Chondrocyte (in vitro differentiated cells): Measurements from ENCODE around the gene PCNX3. TPM values are rescaled to one million over a fixed set of nuclear protein-coding genes. Genes with fewer than 3 reads are reported as not detected.

Source experiments
- DNase-seq: peaks from one replicate; pipeline ENCODE4 v3.0.0; 2021; ENCODE audit warnings: mixed read lengths, low spot score
- H3K27ac Mint-ChIP-seq: one replicate; pipeline ENCODE4 v1.8.0; 2021; ENCODE audit warnings: mild to moderate bottlenecking, moderate library complexity, mixed read lengths; ENCODE audit not compliant: unreplicated experiment
- H3K27me3 Mint-ChIP-seq: 2 replicates; pipeline ENCODE4 v1.8.0; 2021; ENCODE audit warnings: low read depth, mixed read lengths
- H3K36me3 Mint-ChIP-seq: 2 replicates; pipeline ENCODE4 v1.8.0; 2021; ENCODE audit warnings: low read depth, mixed read lengths
- H3K4me1 Mint-ChIP-seq: 2 replicates; pipeline ENCODE4 v1.8.0; 2021; ENCODE audit warnings: low read depth, mild to moderate bottlenecking, mixed read lengths
- H3K4me3 Mint-ChIP-seq: one replicate; pipeline ENCODE4 v1.8.0; 2021; ENCODE audit warnings: mild to moderate bottlenecking, moderate library complexity, mixed read lengths; ENCODE audit not compliant: unreplicated experiment
- H3K9me3 Mint-ChIP-seq: 2 replicates; pipeline ENCODE4 v1.8.0; 2021; ENCODE audit warnings: low read depth, mixed read lengths
- total RNA-seq: library from RNA; stranded (reverse); gene quantifications from 3 replicates; pipeline ENCODE4 v1.2.1, GENCODE V29; 2021
- TF ChIP-seq, protein P1 (sequence below): fragments of 200-600 bp; sonication (generic); IDR thresholded peaks from 2 replicates; pipeline ENCODE4 v1.5.0; 2021; ENCODE audit warnings: antibody characterized with exemption, mild to moderate bottlenecking, moderate library complexity

Gene PCNX3
- total RNA-seq, 1 donor from 2014 or later, result 36.3 TPM

DNA sequence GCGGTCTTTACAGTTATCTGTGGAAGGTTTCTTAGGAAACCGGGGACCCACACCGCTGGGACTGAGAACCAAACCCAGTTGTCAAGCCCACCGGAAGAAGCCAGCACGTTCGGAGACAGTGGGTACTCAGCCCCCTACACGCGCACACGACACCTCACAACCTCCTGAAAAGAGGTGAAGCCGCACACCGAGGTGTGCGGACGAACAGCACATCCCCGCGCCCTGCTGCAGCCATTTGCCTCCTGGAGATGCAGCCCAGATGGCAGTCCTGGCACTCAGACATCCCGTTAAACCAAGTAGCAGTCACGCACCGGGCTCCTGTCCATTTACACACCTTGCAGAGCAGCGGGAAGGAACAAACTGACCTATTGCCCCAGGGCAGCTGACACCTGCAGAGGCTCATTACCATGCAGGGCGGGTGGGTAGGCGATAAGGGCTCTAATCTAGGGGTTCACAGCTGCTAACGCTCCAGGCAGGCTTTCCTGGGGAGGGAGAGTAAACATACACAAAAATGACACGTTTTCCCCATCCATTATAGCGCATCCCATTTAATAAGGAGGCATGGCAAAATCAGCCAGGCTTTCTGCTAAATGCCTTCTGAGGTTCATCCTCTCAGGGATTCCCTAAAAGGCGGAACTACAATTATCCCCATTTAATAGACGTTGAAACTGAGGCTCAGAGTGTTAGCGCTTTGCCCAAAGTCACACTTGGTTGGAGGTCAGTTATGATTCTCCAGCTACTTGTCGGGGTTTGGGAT lies 40.6 kb upstream of the PCNX3 start:
- Mint-ChIP-seq H3K4me3 (peak overlapping the region; percentile 68), H3K27ac (peak overlapping the region; percentile 91), H3K9me3 (no peaks in the 10 kb centered on the region), H3K27me3 (no peaks in the 10 kb centered on the region), H3K36me3 (peaks cover 8% of the 10 kb centered on the region), H3K4me1 (peaks cover 65% of the 10 kb centered on the region)
- no peak for DNase-seq
- TF ChIP-seq, protein P1, sequence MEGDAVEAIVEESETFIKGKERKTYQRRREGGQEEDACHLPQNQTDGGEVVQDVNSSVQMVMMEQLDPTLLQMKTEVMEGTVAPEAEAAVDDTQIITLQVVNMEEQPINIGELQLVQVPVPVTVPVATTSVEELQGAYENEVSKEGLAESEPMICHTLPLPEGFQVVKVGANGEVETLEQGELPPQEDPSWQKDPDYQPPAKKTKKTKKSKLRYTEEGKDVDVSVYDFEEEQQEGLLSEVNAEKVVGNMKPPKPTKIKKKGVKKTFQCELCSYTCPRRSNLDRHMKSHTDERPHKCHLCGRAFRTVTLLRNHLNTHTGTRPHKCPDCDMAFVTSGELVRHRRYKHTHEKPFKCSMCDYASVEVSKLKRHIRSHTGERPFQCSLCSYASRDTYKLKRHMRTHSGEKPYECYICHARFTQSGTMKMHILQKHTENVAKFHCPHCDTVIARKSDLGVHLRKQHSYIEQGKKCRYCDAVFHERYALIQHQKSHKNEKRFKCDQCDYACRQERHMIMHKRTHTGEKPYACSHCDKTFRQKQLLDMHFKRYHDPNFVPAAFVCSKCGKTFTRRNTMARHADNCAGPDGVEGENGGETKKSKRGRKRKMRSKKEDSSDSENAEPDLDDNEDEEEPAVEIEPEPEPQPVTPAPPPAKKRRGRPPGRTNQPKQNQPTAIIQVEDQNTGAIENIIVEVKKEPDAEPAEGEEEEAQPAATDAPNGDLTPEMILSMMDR, result no peak

DNA sequence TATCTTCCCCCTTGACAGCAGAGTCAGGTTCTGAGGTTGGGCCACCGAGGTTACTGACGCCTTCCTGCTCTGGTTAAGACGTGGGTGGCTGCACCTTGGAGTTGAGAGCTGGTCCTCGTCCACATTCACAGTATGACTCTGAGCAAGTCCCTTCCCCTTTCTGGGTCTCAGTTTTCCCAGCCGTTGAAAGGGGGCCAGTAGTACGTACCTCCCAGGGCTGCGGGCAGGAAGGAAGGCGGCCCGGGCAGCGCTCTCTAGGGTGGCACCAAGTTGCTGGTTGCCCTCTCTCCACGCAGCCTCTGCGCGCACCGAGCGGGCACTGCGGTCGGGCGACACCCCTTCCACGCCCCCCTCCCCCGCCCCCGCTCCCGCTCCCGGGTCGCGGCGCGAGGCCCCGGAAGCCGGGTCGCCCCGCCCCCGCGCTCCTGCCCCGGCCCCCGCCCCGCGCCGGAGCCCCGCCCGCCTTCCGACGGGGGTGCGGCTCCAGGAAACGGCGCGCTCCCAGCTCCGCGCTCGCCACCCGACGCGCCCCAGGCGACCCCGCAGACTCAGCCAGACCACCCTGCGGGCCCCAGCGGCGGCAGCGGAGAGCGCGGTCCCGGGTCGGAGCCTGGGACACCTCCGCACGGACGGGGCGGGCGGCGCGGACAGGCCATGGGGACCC lies 39.9 kb upstream of the PCNX3 start, which contains the start of gene EHBP1L1:
TSS of gene EHBP1L1 (plus strand) at position 486 of the 664 bp plus-strand sequence. CDS start 250 bp downstream, outside the sequence.
- no peak for DNase-seq
- no peaks in the 10 kb centered on the region for H3K9me3 Mint-ChIP-seq
- H3K27me3 Mint-ChIP-seq, result no peaks in the 10 kb centered on the region
- H3K4me1 Mint-ChIP-seq, result peaks cover 61% of the 10 kb centered on the region
- peaks cover 9% of the 10 kb centered on the region for H3K36me3 Mint-ChIP-seq
- peak within 1 kb of the TSS; percentile 83 for H3K4me3 Mint-ChIP-seq
- TF ChIP-seq, protein P1, result no peak
- H3K27ac Mint-ChIP-seq, result peak within 1 kb of the TSS; percentile 91

DNA sequence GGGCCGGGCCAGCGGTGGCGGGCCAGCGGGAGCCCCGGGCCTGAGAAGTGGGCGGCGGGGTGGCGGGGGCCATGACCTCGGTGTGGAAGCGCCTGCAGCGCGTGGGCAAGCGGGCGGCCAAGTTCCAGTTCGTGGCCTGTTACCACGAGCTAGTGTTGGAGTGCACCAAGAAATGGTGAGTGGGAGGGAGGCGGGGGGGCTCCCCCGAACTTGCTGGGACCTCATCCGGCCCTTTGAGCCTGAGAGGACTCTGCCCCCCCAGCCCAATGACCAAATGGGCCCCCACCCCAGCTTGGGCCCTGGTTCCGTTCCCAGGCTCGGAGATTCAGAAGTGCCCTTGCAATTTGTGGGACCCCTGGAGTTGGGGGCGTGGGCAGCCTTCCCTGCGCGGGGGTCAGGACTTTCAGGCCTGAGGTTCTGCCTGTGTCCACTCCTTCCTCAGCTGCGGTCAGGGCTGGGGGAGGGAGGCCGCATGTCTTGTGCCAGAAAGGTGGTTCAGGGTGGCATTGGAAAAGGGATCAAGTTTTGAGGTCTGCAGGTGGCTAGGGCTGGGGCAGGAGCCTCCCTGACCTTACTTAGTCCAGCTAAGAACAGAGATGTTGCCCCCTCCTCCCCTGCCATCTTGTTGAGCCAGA lies 39.2 kb upstream of the PCNX3 start:
- no peaks in the 10 kb centered on the region for H3K27me3 Mint-ChIP-seq
- H3K4me3 Mint-ChIP-seq, result peak overlapping the region; percentile 83
- no peaks in the 10 kb centered on the region for H3K9me3 Mint-ChIP-seq
- TF ChIP-seq, protein P1, result no peak
- peak overlapping the region; percentile 84 for H3K27ac Mint-ChIP-seq
- DNase-seq, result no peak
- H3K4me1 Mint-ChIP-seq, result peaks cover 57% of the 10 kb centered on the region
- peaks cover 12% of the 10 kb centered on the region for H3K36me3 Mint-ChIP-seq

GRCh38 chr11:65576867-65577755 lies 38.5 kb upstream of the PCNX3 start:
- peaks cover 14% of the 10 kb centered on the region for H3K36me3 Mint-ChIP-seq
- no peaks in the 10 kb centered on the region for H3K27me3 Mint-ChIP-seq
- H3K9me3 Mint-ChIP-seq, result no peaks in the 10 kb centered on the region
- TF ChIP-seq, protein P1, result no peak
- H3K4me1 Mint-ChIP-seq, result peaks cover 49% of the 10 kb centered on the region
- peak overlapping the region; percentile 84 for H3K27ac Mint-ChIP-seq
- peak overlapping the region; percentile 83 for H3K4me3 Mint-ChIP-seq
- DNase-seq, result no peak
